ENCODE measurements around the gene ZNF280D.
A peak's percentile ranks its signal among the peaks of the same experiment; 100 is the strongest.

Gene ZNF280D

GRCh38 chr15:56754772-56755370 is 21.6 kb upstream of the ZNF280D start:
- no peak for DNase-seq
- intact Hi-C loops (cut with DNase I): no loop called here

GRCh38 chr15:56752986-56753385 is 19.7 kb upstream of the ZNF280D start:
- no peak for DNase-seq
- intact Hi-C loops (cut with DNase I): no loop called here

- intact Hi-C loops (cut with DNase I): loop anchor here (10.0 kb wide), 1 partner anchor 65 kb away; no protein-coding TSS in a partner anchor
- no peak for DNase-seq
Observed at GRCh38 chr15:56749982-56750381, 16.7 kb upstream of the ZNF280D start.

GRCh38 chr15:56744701-56745683 is 11.7 kb upstream of the ZNF280D start:
- DNase-seq: no peak
- intact Hi-C loops (cut with DNase I): loop anchor here (10.0 kb wide), 1 partner anchor 70 kb away; no protein-coding TSS in a partner anchor

GRCh38 chr15:56741541-56741940 is 8.2 kb upstream of the ZNF280D start:
- no peak for DNase-seq
- intact Hi-C loops (cut with DNase I): loop anchor here (10.0 kb wide), 1 partner anchor 73 kb away; no protein-coding TSS in a partner anchor

- no peak for DNase-seq
- intact Hi-C loops (cut with DNase I): loop anchor here (10.0 kb wide), 1 partner anchor 75 kb away; no protein-coding TSS in a partner anchor
Observed at GRCh38 chr15:56739964-56740640, 6.8 kb upstream of the ZNF280D start.

GRCh38 chr15:56739474-56739873 is 6.2 kb upstream of the ZNF280D start:
- intact Hi-C loops (cut with DNase I): no loop called here
- DNase-seq: no peak

GRCh38 chr15:56737791-56738190 is 4.5 kb upstream of the ZNF280D start:
- no peak for DNase-seq
- intact Hi-C loops (cut with DNase I): no loop called here

GRCh38 chr15:56736881-56737707 is 3.8 kb upstream of the ZNF280D start:
- intact Hi-C loops (cut with DNase I): no loop called here
- DNase-seq: no peak

- no peak for DNase-seq
- intact Hi-C loops (cut with DNase I): no loop called here
Observed at GRCh38 chr15:56736308-56736707, 3.0 kb upstream of the ZNF280D start.

- DNase-seq: no peak
- intact Hi-C loops (cut with DNase I): no loop called here
Observed at GRCh38 chr15:56735589-56735988, 2.3 kb upstream of the ZNF280D start.

- DNase-seq: no peak
- intact Hi-C loops (cut with DNase I): loop anchor here (5.0 kb wide), 1 partner anchor 183 kb away; the partner anchor contains the start of gene TCF12
Observed at GRCh38 chr15:56734013-56734635, 815 bp upstream of the ZNF280D start.

GRCh38 chr15:56732886-56733135 is 498 bp downstream of the ZNF280D start:
- intact Hi-C loops (cut with DNase I): loop anchor here (2.0 to 5.0 kb wide), 2 partner anchors 154 to 184 kb away; partner anchors contain the start of gene TCF12
- peak in 8 of 42 donors; percentile 17 to 78 (median 46) for DNase-seq

- intact Hi-C loops (cut with DNase I): loop anchor here (2.0 to 5.0 kb wide), 2 partner anchors 154 to 185 kb away; partner anchors contain the start of gene TCF12
- peak in 5 of 42 donors; percentile 11 to 24 (median 17) for DNase-seq
Observed at GRCh38 chr15:56732135-56732885, 999 bp downstream of the ZNF280D start.

GRCh38 chr15:56731548-56731947 is 1.8 kb downstream of the ZNF280D start:
- intact Hi-C loops (cut with DNase I): loop anchor here (5.0 kb wide), 1 partner anchor 186 kb away; the partner anchor contains the start of gene TCF12
- DNase-seq: no peak

GRCh38 chr15:56729561-56729960 is 3.7 kb downstream of the ZNF280D start:
- intact Hi-C loops (cut with DNase I): no loop called here
- DNase-seq: no peak

- intact Hi-C loops (cut with DNase I): no loop called here
- DNase-seq: no peak
Observed at GRCh38 chr15:56725386-56725785, 7.9 kb downstream of the ZNF280D start.

Measured in head of caudate nucleus (tissue), 42 donors.